ENCODE results near the gene RAD51B. TPM values are rescaled to one million over a fixed set of nuclear protein-coding genes. Genes with fewer than 3 reads are reported as not detected.

Gene RAD51B
- total RNA-seq, 2 experiments from 2014 or later: 43.6 to 50.7 TPM

DNA sequence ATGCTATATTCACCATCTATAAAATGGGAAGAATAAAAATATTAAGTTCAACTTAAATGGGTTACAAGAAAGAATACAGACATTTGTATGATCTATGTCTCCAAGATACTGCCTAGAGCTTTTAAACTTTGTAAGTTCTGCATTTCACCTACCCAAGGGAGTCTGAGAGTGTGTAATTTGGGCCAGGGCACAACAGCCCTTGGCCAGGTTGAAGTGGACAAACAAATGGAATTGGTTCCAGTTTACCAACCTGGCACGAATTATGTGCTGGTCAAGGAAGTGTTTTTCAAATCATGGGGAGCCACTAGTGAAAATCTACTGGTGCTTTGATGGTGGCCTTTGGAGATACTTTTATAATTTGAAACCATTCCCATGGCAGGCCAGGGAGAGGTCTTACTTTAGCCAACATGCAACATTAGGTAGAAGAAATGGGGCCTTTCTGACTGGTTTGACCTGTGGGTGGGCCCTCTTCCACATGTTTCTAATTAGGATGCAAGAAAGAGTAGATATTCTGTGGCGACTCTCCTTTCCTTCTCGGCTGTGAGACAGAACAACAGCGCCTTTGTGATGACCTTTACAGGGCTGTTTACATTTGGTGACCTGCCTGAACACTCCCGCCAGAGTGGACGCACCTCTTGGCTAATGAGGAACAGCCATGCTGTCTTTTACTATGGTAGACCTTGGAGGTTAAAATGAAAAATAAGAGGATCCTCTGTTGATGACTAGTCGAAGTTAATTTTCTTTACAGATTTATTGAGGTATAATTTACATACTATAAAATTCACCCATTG, 496.7 kb downstream of the RAD51B start:
- Mint-ChIP-seq H3K4me1 (peaks cover 4% of the 10 kb centered on the region), H3K36me3 (peaks cover 9% of the 10 kb centered on the region), H3K27ac (no peak overlapping the region), H3K9me3 (peaks cover 1% of the 10 kb centered on the region), H3K4me3 (no peak overlapping the region), H3K27me3 (no peaks in the 10 kb centered on the region)
- ATAC-seq (ENCODE audit: low read depth): no peak
- no peak for DNase-seq
- POLR2A ChIA-PET: no interaction called here

GRCh38 chr14:68317239-68317638, 497.7 kb downstream of the RAD51B start:
- H3K27ac Mint-ChIP-seq: no peak overlapping the region
- no peak for DNase-seq
- POLR2A ChIA-PET: no interaction called here

DNA sequence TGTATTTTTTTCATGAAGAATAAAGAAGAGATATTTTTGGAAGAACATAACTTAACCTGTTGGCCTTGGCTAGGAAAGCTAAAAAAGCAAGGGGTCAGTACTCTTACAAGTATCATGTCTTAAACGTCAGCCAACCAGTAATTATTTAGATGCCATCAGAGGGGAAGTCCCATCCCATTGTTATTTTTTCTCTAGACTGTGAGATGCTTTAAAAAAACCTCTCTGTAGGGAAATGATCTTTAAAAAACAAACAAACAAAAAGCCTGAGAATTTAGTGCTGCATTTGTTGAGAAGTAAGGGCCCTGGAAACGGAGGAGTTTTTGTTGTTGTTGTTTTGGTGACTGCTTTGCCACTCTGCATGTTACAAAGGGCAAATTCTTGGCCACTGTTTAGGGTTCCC, 499.2 kb downstream of the RAD51B start:
- ATAC-seq (ENCODE audit: low read depth): no peak

More at GRCh38 chr14:68317239-68317638, 497.7 kb downstream of the RAD51B start:
- ATAC-seq (ENCODE audit: low read depth): no peak
- Mint-ChIP-seq H3K27me3 (no peaks in the 10 kb centered on the region), H3K9me3 (peaks cover 1% of the 10 kb centered on the region), H3K36me3 (peaks cover 7% of the 10 kb centered on the region), H3K4me3 (no peak overlapping the region), H3K4me1 (peaks cover 4% of the 10 kb centered on the region)

GRCh38 chr14:68320495-68320894, 500.9 kb downstream of the RAD51B start:
- H3K27me3 Mint-ChIP-seq: no peaks in the 10 kb centered on the region
- H3K27ac Mint-ChIP-seq: no peak overlapping the region
- ATAC-seq (ENCODE audit: low read depth): no peak
- H3K4me1 Mint-ChIP-seq: no peaks in the 10 kb centered on the region
- peaks cover 8% of the 10 kb centered on the region for H3K36me3 Mint-ChIP-seq
- no peak overlapping the region for H3K4me3 Mint-ChIP-seq
- H3K9me3 Mint-ChIP-seq: peaks cover 1% of the 10 kb centered on the region
- POLR2A ChIA-PET: no interaction called here
- DNase-seq: no peak

More for the DNA sequence above, 499.2 kb downstream of the RAD51B start:
- Mint-ChIP-seq H3K27ac (no peak overlapping the region), H3K36me3 (peaks cover 8% of the 10 kb centered on the region), H3K4me3 (no peak overlapping the region), H3K9me3 (peaks cover 1% of the 10 kb centered on the region), H3K27me3 (no peaks in the 10 kb centered on the region), H3K4me1 (peaks cover 2% of the 10 kb centered on the region)
- DNase-seq: no peak
- POLR2A ChIA-PET: no interaction called here

DNA sequence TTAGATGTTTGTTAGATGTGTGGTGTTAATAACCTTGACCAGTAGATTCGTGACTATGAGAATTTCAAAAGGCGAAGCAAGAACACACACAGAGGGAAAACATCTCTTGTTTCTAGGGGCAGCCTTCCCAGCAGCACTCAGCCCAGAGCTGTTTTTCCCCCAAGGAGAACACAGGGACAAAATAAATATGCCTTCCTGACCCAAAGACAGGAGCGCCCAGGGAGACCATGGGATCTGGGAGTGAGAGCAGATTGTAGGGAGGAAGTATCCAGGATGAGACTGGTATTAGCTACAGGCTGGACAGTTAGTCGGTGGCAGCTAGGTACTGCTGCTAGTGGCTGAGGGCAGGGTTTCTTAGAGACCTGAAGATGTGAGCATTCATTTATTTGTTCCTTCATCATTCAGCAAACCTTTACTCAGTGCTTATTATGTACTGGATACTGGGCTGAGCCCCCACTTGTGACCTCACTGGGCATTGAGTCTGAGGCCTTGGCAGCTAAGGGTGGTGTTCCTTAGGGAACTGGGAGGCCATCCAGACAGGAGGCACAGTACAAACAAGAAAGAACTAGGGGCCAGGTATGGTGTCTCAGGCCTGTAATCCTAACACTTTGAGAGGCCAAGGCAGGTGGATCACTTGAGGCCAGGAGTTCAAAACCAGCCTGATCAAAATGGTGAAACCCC, 503.5 kb downstream of the RAD51B start:
- no peaks in the 10 kb centered on the region for H3K4me1 Mint-ChIP-seq
- ATAC-seq (ENCODE audit: low read depth) (no peak), DNase-seq (no peak)
- H3K27ac Mint-ChIP-seq: no peak overlapping the region
- H3K36me3 Mint-ChIP-seq: peaks cover 8% of the 10 kb centered on the region
- H3K27me3 Mint-ChIP-seq: no peaks in the 10 kb centered on the region
- H3K4me3 Mint-ChIP-seq: no peak overlapping the region
- POLR2A ChIA-PET: no interaction called here
- H3K9me3 Mint-ChIP-seq: peaks cover 1% of the 10 kb centered on the region

DNA sequence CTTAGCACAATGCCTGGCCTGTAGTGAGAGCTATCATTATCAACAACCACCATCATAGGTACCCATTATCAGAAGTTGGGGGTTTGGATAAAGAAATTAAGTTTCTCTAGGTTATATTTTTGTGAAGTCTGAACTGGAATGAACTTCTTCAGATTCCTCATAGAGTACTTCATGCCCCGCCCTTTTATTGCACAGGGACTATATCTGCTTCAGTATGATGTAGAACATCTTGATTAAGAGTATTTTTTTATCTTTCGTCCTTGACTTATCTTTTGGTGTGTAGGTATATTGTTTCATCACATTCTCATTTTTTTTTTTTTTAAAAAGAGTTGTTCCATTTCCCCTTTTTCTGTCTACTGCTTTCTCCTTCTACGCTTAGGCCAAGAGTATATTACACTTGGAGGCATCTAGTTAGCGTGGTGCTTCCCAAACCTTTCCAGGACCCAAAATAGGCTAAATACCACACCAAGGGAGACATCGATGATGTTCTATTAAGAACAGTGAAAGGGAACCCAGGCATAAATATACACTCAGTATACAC, 505.8 kb downstream of the RAD51B start:
- Mint-ChIP-seq H3K36me3 (peaks cover 8% of the 10 kb centered on the region), H3K9me3 (no peaks in the 10 kb centered on the region), H3K27ac (no peak overlapping the region), H3K27me3 (no peaks in the 10 kb centered on the region), H3K4me3 (no peak overlapping the region), H3K4me1 (no peaks in the 10 kb centered on the region)
- ATAC-seq (ENCODE audit: low read depth) (no peak), DNase-seq (no peak)
- POLR2A ChIA-PET: no interaction called here

DNA sequence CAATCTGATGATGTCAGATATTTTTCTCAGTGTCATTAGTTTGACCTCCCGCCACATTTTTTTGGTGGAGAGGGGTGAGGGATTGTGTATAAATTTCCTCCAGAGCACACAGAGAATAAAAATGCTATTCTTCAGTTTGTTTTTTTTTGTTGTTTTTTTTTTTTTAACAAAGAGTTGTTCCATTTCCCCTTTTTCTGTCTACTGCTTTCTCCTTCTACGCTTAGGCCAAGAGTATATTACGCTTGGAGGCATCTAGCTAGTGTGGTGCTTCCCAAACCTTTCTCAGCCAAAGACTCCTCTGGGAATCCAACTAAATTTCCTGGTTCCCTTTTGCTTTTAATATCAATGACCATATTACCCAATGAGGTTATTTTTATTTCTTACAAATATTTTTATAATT, 507.7 kb downstream of the RAD51B start:
- Mint-ChIP-seq H3K4me3 (no peak overlapping the region), H3K9me3 (no peaks in the 10 kb centered on the region), H3K4me1 (no peaks in the 10 kb centered on the region), H3K36me3 (peaks cover 8% of the 10 kb centered on the region), H3K27ac (no peak overlapping the region), H3K27me3 (no peaks in the 10 kb centered on the region)
- ATAC-seq (ENCODE audit: low read depth) (no peak), DNase-seq (no peak)
- POLR2A ChIA-PET: no interaction called here

- Mint-ChIP-seq H3K4me3 (no peak overlapping the region), H3K27me3 (no peaks in the 10 kb centered on the region), H3K36me3 (peaks cover 4% of the 10 kb centered on the region), H3K9me3 (no peaks in the 10 kb centered on the region), H3K27ac (no peak overlapping the region), H3K4me1 (no peaks in the 10 kb centered on the region)
- DNase-seq (no peak), ATAC-seq (ENCODE audit: low read depth) (no peak)
- POLR2A ChIA-PET: interaction anchor here (0.8 kb wide), 1 partner anchor 47 kb away, joined by 3 read pairs; no protein-coding TSS in a partner anchor
Measured at GRCh38 chr14:68328509-68328908, 508.9 kb downstream of the RAD51B start.

DNA sequence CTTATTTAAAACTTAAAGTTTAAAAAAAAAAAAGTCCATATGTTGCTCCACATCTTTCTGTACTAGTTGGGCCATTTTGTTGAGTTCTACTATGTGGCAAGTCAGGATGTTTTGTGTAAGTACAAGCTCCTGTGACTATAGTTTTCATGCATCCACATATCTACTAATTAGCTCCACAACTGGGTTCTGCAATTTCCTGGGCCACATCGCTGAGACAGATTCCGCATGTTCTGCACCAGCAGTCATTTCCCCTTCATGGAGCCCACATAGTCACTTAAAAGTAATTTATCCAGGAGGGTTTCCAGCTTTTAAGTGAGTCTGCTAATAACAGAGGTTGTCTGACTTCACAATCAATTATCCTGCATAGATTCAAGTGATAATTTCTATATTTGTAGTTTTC, 511.8 kb downstream of the RAD51B start:
- POLR2A ChIA-PET: no interaction called here
- Mint-ChIP-seq H3K36me3 (peaks cover 2% of the 10 kb centered on the region), H3K9me3 (no peaks in the 10 kb centered on the region), H3K27me3 (no peaks in the 10 kb centered on the region), H3K4me3 (no peak overlapping the region), H3K27ac (no peak overlapping the region), H3K4me1 (no peaks in the 10 kb centered on the region)
- DNase-seq (no peak), ATAC-seq (ENCODE audit: low read depth) (no peak)

DNA sequence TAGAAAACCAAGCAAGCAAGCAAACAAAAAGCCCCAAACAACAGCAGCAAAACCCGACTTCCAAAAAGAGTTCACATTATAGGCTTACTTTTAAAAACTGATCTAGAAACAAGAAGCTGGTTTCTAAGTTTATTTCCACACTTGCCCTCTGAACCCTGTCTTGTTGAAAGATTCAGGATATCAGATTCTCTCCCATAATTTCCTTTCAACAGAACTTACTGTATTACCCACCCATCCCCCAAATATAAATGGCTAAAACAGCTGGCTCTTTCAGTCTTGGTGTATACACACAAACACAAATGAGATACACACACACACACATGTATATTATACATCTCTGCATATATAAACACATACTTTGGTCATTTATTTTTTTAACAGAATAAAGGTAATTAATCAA, 512.4 kb downstream of the RAD51B start:
- H3K9me3 Mint-ChIP-seq: no peaks in the 10 kb centered on the region
- POLR2A ChIA-PET: no interaction called here
- ATAC-seq (ENCODE audit: low read depth): no peak
- H3K4me3 Mint-ChIP-seq: no peak overlapping the region
- no peak for DNase-seq
- H3K27me3 Mint-ChIP-seq: no peaks in the 10 kb centered on the region
- peaks cover 2% of the 10 kb centered on the region for H3K36me3 Mint-ChIP-seq
- H3K4me1 Mint-ChIP-seq: peaks cover 3% of the 10 kb centered on the region
- no peak overlapping the region for H3K27ac Mint-ChIP-seq

GRCh38 chr14:68333262-68333661, 513.7 kb downstream of the RAD51B start:
- Mint-ChIP-seq H3K36me3 (peaks cover 3% of the 10 kb centered on the region), H3K4me1 (peaks cover 8% of the 10 kb centered on the region), H3K27ac (no peak overlapping the region), H3K27me3 (no peaks in the 10 kb centered on the region), H3K9me3 (no peaks in the 10 kb centered on the region), H3K4me3 (no peak overlapping the region)
- no peak for DNase-seq
- ATAC-seq (ENCODE audit: low read depth): no peak
- POLR2A ChIA-PET: no interaction called here

GRCh38 chr14:68335312-68335711, 515.7 kb downstream of the RAD51B start:
- POLR2A ChIA-PET: no interaction called here
- no peaks in the 10 kb centered on the region for H3K9me3 Mint-ChIP-seq
- no peak for ATAC-seq (ENCODE audit: low read depth)

DNA sequence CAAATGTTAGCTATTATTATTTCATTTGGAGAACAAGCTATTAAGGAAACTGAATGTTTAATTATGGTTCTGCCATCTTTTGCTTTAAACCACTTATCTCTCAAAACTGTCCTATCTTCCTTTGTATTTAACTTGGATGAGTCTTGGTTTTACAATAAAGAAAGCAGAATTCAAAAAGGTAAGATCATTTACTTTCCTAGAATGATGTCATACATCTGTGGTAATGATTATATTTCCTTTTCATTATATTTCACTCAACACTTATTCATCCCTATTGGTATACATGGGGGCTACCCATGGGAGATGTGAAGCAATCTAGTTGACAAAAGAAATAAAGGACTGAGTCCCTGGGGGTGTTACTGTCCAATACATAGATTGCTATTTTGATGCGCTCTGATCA, 516.6 kb downstream of the RAD51B start:
- Mint-ChIP-seq H3K4me1 (peaks cover 8% of the 10 kb centered on the region), H3K27me3 (no peaks in the 10 kb centered on the region), H3K4me3 (no peak overlapping the region), H3K27ac (no peak overlapping the region), H3K36me3 (peaks cover 4% of the 10 kb centered on the region), H3K9me3 (no peaks in the 10 kb centered on the region)
- DNase-seq (no peak), ATAC-seq (ENCODE audit: low read depth) (no peak)
- POLR2A ChIA-PET: no interaction called here

More at GRCh38 chr14:68335312-68335711, 515.7 kb downstream of the RAD51B start:
- peaks cover 8% of the 10 kb centered on the region for H3K4me1 Mint-ChIP-seq
- peaks cover 4% of the 10 kb centered on the region for H3K36me3 Mint-ChIP-seq
- no peak for DNase-seq
- H3K4me3 Mint-ChIP-seq: no peak overlapping the region
- no peaks in the 10 kb centered on the region for H3K27me3 Mint-ChIP-seq
- no peak overlapping the region for H3K27ac Mint-ChIP-seq

- Mint-ChIP-seq H3K27ac (no peak overlapping the region), H3K4me3 (no peak overlapping the region), H3K9me3 (no peaks in the 10 kb centered on the region), H3K36me3 (peaks cover 5% of the 10 kb centered on the region), H3K4me1 (peaks cover 17% of the 10 kb centered on the region), H3K27me3 (no peaks in the 10 kb centered on the region)
- no peak for ATAC-seq (ENCODE audit: low read depth)
- POLR2A ChIA-PET: no interaction called here
- DNase-seq: no peak
Measured at GRCh38 chr14:68337279-68337678, 517.7 kb downstream of the RAD51B start.
